ENCODE results near the gene BIK.

The BIK gene

DNA sequence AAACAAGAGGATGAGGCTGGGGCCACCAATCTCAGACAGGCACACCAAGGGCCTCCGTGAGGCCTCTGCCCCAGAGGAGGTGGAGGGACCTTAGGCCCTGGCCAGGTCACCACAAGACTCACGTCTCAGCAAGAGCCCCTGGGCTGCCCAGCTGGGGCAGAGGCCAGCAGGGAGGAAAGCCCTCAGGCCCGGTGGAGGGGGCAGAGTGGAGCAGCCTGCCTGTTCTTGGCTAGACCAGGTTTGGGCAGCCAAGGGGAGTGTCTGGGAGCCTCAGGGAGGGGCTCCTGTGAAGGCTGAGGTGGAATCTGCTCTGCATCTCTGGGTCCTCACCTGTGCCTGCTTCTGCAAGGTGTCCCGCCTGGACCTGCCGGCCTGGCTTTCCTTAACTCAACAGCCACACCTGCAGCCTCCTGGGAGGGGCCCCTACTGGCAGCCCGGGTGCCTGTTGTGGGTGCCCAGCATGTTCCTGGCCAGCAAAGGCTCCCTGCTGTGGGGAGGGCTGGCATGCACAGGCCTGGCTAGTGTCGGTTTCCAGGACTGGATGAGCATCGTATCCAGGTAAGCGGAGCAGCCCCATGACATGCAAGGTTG, 64.5 kb downstream of the BIK start:
- H3K36me3 ChIP-seq (ENCODE audit: control insufficient read depth, insufficient read depth, low read length), result peaks cover 34% of the 10 kb centered on the region
- no peak for DNase-seq (ENCODE audit: extremely low read depth, insufficient read length)
- TF ChIP-seq, protein P1, sequence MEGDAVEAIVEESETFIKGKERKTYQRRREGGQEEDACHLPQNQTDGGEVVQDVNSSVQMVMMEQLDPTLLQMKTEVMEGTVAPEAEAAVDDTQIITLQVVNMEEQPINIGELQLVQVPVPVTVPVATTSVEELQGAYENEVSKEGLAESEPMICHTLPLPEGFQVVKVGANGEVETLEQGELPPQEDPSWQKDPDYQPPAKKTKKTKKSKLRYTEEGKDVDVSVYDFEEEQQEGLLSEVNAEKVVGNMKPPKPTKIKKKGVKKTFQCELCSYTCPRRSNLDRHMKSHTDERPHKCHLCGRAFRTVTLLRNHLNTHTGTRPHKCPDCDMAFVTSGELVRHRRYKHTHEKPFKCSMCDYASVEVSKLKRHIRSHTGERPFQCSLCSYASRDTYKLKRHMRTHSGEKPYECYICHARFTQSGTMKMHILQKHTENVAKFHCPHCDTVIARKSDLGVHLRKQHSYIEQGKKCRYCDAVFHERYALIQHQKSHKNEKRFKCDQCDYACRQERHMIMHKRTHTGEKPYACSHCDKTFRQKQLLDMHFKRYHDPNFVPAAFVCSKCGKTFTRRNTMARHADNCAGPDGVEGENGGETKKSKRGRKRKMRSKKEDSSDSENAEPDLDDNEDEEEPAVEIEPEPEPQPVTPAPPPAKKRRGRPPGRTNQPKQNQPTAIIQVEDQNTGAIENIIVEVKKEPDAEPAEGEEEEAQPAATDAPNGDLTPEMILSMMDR (IDR thresholded peaks at IDR 0.05; ENCODE audit: insufficient read depth, low read length, poor library complexity, severe bottlenecking), result no peak
- H3K27me3 ChIP-seq (replicated peaks; ENCODE audit: control insufficient read depth, insufficient read depth, low read length), result no peaks in the 10 kb centered on the region
- H3K4me3 ChIP-seq (replicated peaks; ENCODE audit: low read depth, low read length), result no peak overlapping the region

DNA sequence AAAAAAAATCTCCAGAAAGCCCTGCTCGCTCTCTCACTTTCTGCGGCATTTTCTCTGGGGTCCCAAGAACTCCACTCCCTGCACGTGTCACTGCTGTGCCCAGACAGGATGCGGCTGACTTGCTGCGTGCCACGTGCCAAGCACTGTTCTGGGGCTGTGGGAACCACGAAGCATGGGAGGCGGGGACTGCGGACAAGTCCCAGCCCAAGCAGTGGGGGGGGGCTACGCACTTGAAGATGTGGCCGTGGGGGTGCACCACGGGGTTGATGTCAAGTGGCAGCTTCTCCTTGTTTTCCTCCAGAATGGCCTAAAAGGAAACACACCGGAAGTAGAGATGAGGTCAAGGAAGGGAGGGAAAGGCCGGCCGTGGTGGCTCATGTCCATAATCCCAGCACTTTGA, 65.5 kb downstream of the BIK start:
- H3K27me3 ChIP-seq (replicated peaks; ENCODE audit: control insufficient read depth, insufficient read depth, low read length), result no peaks in the 10 kb centered on the region
- peaks cover 33% of the 10 kb centered on the region for H3K36me3 ChIP-seq (ENCODE audit: control insufficient read depth, insufficient read depth, low read length)
- TF ChIP-seq, protein P1 (IDR thresholded peaks at IDR 0.05; ENCODE audit: insufficient read depth, low read length, poor library complexity, severe bottlenecking), result no peak
- H3K4me3 ChIP-seq (replicated peaks; ENCODE audit: low read depth, low read length), result no peak overlapping the region
- DNase-seq (ENCODE audit: extremely low read depth, insufficient read length), result no peak

DNA sequence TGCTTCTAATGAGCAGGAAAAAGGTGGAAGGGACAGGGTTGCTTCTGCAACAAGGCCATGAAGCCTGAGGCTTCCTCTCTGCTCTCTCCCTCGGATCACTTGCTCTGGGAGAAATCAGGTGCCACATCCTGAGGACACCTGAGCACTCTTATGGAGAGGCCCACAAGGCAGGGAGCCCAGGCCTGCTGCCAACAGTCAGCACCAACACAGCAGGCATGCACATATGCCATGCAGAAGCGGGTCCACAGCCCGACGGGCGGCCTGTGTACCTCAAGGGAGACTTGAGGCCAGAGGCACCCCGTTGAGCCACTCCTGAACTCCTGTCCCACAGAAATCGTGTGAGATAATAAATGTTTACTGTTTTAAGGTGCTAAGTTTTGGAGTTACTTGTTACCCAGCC, 66.9 kb downstream of the BIK start:
- H3K4me3 ChIP-seq (replicated peaks; ENCODE audit: low read depth, low read length), result no peak overlapping the region

More for the DNA sequence above, 66.9 kb downstream of the BIK start:
- no peak for DNase-seq (ENCODE audit: extremely low read depth, insufficient read length)
- TF ChIP-seq, protein P1 (IDR thresholded peaks at IDR 0.05; ENCODE audit: insufficient read depth, low read length, poor library complexity, severe bottlenecking), result no peak
- H3K27me3 ChIP-seq (replicated peaks; ENCODE audit: control insufficient read depth, insufficient read depth, low read length), result no peaks in the 10 kb centered on the region
- H3K36me3 ChIP-seq (ENCODE audit: control insufficient read depth, insufficient read depth, low read length), result peaks cover 35% of the 10 kb centered on the region

Data from GM06990 (cell line).